22Rv1 (cell line): Measurements from ENCODE around the gene TTF2.

ENCODE experiments used
- ZFX ChIP-seq: fragments of 450-650 bp; IDR thresholded peaks from 2 replicates; pipeline ENCODE4 v1.6.1; 2017; ENCODE audit warnings: antibody characterized with exemption, borderline replicate concordance
- TF ChIP-seq, protein P1 (sequence below): fragments of 450-650 bp; IDR thresholded peaks from 2 replicates; pipeline ENCODE4 v1.5.1; 2017; ENCODE audit warnings: mild to moderate bottlenecking

DNA sequence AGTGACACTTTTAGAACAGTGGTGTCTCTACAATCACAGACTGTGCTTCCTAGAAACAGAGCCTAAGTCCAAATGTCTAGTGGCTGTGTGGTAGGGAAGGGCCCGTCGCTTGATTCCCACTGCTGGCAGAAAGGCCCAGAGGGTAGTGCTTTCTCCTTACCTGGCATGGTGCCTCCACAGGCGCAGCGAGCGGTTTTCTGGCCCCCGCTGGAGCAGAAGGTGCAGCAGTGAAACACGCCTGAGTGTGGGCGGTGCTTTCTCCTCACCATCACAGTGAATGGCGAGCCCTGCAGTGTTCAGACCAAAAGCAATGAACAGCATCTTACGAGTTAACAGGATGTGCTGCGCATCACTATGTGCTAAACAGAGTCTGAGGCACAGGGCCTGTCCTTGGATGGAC, 53.1 kb downstream of the TTF2 start:
- TF ChIP-seq, protein P1, sequence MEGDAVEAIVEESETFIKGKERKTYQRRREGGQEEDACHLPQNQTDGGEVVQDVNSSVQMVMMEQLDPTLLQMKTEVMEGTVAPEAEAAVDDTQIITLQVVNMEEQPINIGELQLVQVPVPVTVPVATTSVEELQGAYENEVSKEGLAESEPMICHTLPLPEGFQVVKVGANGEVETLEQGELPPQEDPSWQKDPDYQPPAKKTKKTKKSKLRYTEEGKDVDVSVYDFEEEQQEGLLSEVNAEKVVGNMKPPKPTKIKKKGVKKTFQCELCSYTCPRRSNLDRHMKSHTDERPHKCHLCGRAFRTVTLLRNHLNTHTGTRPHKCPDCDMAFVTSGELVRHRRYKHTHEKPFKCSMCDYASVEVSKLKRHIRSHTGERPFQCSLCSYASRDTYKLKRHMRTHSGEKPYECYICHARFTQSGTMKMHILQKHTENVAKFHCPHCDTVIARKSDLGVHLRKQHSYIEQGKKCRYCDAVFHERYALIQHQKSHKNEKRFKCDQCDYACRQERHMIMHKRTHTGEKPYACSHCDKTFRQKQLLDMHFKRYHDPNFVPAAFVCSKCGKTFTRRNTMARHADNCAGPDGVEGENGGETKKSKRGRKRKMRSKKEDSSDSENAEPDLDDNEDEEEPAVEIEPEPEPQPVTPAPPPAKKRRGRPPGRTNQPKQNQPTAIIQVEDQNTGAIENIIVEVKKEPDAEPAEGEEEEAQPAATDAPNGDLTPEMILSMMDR: no peak
- no peak for TF ChIP-seq ZFX
